ENCODE results near the gene BRCA1.
A peak's percentile ranks its signal among the peaks of the same experiment; 100 is the strongest.
"Not testable (repeated sequence)": the region's sequence is repeated elsewhere in the genome, so short reads cannot be mapped to it uniquely, and the experiment has no call there.

Gene BRCA1

GRCh38 chr17:43125133-43125966 lies at the start of gene BRCA1:
TSS of gene BRCA1 (minus strand) at chr17:43125364. CDS start at chr17:43124096, 1,268 bp downstream.
- peak; percentile 94 for DNase-seq

- no peak for DNase-seq
Observed at GRCh38 chr17:43171586-43172487, 46.7 kb upstream of the BRCA1 start.

GRCh38 chr17:43170766-43171585 lies 45.8 kb upstream of the BRCA1 start, which contains the start of gene NBR1:
TSS of gene NBR1 (plus strand) at chr17:43171214. CDS start at chr17:43175800, 4,586 bp downstream.
- DNase-seq, result peak; percentile 95

- peak; percentile 89 for DNase-seq
Observed at GRCh38 chr17:43170140-43170765, 45.1 kb upstream of the BRCA1 start.

GRCh38 chr17:43169561-43170139 lies 44.5 kb upstream of the BRCA1 start:
- DNase-seq, result no peak

- DNase-seq, result not testable (repeated sequence)
Observed at GRCh38 chr17:43165971-43166370, 40.8 kb upstream of the BRCA1 start.

GRCh38 chr17:43159957-43160356 lies 34.8 kb upstream of the BRCA1 start:
- DNase-seq, result not testable (repeated sequence)

GRCh38 chr17:43159232-43159631 lies 34.1 kb upstream of the BRCA1 start:
- not testable (repeated sequence) for DNase-seq

- DNase-seq, result no peak
Observed at GRCh38 chr17:43155666-43156065, 30.5 kb upstream of the BRCA1 start.

- DNase-seq, result not testable (repeated sequence)
Observed at GRCh38 chr17:43153197-43153835, 28.2 kb upstream of the BRCA1 start.

GRCh38 chr17:43151880-43152456 lies 26.8 kb upstream of the BRCA1 start:
- no peak for DNase-seq

GRCh38 chr17:43146649-43147048 lies 21.5 kb upstream of the BRCA1 start:
- no peak for DNase-seq

GRCh38 chr17:43143201-43143600 lies 18.0 kb upstream of the BRCA1 start:
- DNase-seq, result no peak

- DNase-seq, result no peak
Observed at GRCh38 chr17:43142153-43142552, 17.0 kb upstream of the BRCA1 start.

GRCh38 chr17:43140396-43141332 lies 15.5 kb upstream of the BRCA1 start:
- no peak for DNase-seq

GRCh38 chr17:43138531-43138930 lies 13.4 kb upstream of the BRCA1 start:
- DNase-seq, result not testable (repeated sequence)

GRCh38 chr17:43136574-43136973 lies 11.4 kb upstream of the BRCA1 start:
- DNase-seq, result not testable (repeated sequence)

GRCh38 chr17:43135454-43135819 lies 10.3 kb upstream of the BRCA1 start:
- DNase-seq, result no peak

GRCh38 chr17:43134774-43135453 lies 9.8 kb upstream of the BRCA1 start:
- no peak for DNase-seq

Data from CD4-positive, alpha-beta T cell treated with Interleukin-6 for 4 hours (primary cell).